HEK293 (cell line): ENCODE measurements around the gene PHEX.

ENCODE experiments used
- GLIS2 ChIP-seq: fragments of 450-650 bp; formaldehyde crosslinking; IDR thresholded peaks from 2 replicates; pipeline ENCODE4 v1.5.1; 2016; ENCODE audit warnings: missing biosample characterization, missing genetic modification characterization
- YY1 ChIP-seq: fragments of 450-650 bp; formaldehyde crosslinking; IDR thresholded peaks from 2 replicates; pipeline ENCODE4 v1.5.1; 2018; ENCODE audit warnings: missing biosample characterization, missing genetic modification characterization
- ZNF24 ChIP-seq: fragments of 450-650 bp; formaldehyde crosslinking; IDR thresholded peaks from 2 replicates; pipeline ENCODE4 v1.5.1; 2016; ENCODE audit warnings: missing biosample characterization, missing genetic modification characterization
- ZNF561 ChIP-seq: fragments of 450-650 bp; IDR thresholded peaks from 2 replicates; pipeline ENCODE4 v1.5.1; 2018; ENCODE audit warnings: missing biosample characterization, missing genetic modification characterization, borderline replicate concordance
- ZNF792 ChIP-seq: fragments of 450-650 bp; formaldehyde crosslinking; IDR thresholded peaks from 2 replicates; pipeline ENCODE4 v1.5.1; 2016; ENCODE audit warnings: missing biosample characterization, missing genetic modification characterization
- ZSCAN23 ChIP-seq: fragments of 450-650 bp; formaldehyde crosslinking; IDR thresholded peaks from 2 replicates; pipeline ENCODE4 v1.5.1; 2016; ENCODE audit warnings: missing biosample characterization, missing genetic modification characterization
- TF ChIP-seq, protein P1 (sequence below): fragments of 450-650 bp; formaldehyde crosslinking; conservative IDR thresholded peaks from 2 replicates; pipeline ENCODE4 v1.5.1; 2016; ENCODE audit warnings: low read depth, missing biosample characterization, missing genetic modification characterization
- TF ChIP-seq, protein P2 (sequence below): fragments of 450-650 bp; formaldehyde crosslinking; IDR thresholded peaks from 2 replicates; pipeline ENCODE4 v1.5.1; 2016; ENCODE audit warnings: missing biosample characterization, missing genetic modification characterization

DNA sequence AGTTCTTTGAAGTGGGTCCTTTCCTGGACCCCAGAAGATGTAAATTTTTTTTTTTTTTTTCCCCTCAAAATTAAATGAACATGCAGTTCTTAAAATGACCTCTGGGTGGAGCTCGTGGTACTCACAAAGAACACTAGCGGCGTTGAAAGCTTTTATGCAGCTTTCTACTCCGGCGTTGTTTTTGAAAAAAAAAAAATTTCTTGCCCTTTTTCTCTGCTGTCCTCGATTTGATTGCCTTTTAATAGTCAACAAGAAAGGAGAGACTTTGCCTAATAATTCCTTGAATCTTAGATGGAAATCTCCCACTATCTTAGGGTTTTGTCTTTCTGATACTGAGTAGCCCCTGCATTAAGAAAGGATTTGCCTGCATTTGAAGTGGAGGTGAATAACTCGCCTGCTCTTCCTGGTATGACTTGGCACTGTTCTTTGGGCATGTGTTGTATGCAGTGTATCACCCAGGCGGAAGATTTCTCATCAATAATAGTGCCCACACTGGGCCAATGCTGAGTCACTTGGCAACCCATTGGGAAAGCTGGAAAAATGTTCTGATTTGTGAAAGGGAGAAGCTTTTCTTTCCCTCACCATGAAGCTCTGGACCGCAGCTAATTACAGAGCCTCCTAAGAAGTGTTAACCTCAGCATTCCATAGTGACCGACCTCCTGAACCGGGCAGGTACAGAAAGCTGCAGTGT, 104.0 kb downstream of the PHEX start:
- no peak for TF ChIP-seq ZSCAN23 (tag by site-specific recombination)
- no peak for TF ChIP-seq YY1 (tag by site-specific recombination)
- TF ChIP-seq ZNF24 (tag by site-specific recombination), result no peak
- TF ChIP-seq, protein P1, sequence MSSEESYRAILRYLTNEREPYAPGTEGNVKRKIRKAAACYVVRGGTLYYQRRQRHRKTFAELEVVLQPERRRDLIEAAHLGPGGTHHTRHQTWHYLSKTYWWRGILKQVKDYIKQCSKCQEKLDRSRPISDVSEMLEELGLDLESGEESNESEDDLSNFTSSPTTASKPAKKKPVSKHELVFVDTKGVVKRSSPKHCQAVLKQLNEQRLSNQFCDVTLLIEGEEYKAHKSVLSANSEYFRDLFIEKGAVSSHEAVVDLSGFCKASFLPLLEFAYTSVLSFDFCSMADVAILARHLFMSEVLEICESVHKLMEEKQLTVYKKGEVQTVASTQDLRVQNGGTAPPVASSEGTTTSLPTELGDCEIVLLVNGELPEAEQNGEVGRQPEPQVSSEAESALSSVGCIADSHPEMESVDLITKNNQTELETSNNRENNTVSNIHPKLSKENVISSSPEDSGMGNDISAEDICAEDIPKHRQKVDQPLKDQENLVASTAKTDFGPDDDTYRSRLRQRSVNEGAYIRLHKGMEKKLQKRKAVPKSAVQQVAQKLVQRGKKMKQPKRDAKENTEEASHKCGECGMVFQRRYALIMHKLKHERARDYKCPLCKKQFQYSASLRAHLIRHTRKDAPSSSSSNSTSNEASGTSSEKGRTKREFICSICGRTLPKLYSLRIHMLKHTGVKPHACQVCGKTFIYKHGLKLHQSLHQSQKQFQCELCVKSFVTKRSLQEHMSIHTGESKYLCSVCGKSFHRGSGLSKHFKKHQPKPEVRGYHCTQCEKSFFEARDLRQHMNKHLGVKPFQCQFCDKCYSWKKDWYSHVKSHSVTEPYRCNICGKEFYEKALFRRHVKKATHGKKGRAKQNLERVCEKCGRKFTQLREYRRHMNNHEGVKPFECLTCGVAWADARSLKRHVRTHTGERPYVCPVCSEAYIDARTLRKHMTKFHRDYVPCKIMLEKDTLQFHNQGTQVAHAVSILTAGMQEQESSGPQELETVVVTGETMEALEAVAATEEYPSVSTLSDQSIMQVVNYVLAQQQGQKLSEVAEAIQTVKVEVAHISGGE (tag by site-specific recombination), result no peak
- TF ChIP-seq, protein P2, sequence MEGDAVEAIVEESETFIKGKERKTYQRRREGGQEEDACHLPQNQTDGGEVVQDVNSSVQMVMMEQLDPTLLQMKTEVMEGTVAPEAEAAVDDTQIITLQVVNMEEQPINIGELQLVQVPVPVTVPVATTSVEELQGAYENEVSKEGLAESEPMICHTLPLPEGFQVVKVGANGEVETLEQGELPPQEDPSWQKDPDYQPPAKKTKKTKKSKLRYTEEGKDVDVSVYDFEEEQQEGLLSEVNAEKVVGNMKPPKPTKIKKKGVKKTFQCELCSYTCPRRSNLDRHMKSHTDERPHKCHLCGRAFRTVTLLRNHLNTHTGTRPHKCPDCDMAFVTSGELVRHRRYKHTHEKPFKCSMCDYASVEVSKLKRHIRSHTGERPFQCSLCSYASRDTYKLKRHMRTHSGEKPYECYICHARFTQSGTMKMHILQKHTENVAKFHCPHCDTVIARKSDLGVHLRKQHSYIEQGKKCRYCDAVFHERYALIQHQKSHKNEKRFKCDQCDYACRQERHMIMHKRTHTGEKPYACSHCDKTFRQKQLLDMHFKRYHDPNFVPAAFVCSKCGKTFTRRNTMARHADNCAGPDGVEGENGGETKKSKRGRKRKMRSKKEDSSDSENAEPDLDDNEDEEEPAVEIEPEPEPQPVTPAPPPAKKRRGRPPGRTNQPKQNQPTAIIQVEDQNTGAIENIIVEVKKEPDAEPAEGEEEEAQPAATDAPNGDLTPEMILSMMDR, result no peak
- no peak for TF ChIP-seq ZNF792 (tag by site-specific recombination)
- no peak for TF ChIP-seq ZNF561 (tag by site-specific recombination)
- no peak for TF ChIP-seq GLIS2 (tag by site-specific recombination)
